Right lobe of liver (tissue), 4 donors: ENCODE results near the gene MAGIX.

Experiments used
- POLR2A ChIP-seq: fragments of 450-650 bp; IDR thresholded peaks from one replicate; pipeline ENCODE4 v1.6.1; 2017; ENCODE audit warnings: antibody characterized with exemption, mild to moderate bottlenecking
- TF ChIP-seq, protein P1 (sequence below), 4 donors: fragments of 200-600 bp in 3 of 4; fragments of 450-650 bp in 1 of 4; IDR thresholded peaks; one replicate each; pipeline versions ENCODE4 v1.5.1 to v1.8.0; 2016 to 2022; ENCODE audit warnings: antibody characterized with exemption in 4 of 4, mild to moderate bottlenecking in 2 of 4
- donor health status: DM: no; HTN: no; CAD: no.
- donor health status: DM: no; HTN: no; CAD: no.
- donor health status: DM: no; HTN: yes; CAD: no.

DNA sequence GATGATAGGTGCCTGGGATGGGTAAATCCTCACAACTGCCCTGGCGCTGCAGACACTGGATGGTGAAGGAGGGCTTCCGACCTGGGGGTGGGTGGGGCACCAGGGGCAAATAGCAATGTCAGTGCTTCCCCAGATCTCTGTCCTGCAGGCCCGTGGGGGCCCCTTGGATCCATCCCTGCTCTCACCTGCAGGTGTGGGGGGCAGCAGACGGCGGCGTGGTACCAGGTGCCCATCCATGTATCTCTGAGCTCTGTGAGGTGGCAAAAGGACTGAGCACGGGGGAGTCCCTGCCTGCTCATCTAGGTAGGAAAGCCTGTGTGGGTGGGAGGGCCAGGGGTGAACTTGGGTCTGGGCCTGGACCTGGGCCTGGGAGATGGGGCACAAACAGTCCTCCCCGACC, 44.0 kb downstream of the MAGIX start:
- TF ChIP-seq, protein P1, sequence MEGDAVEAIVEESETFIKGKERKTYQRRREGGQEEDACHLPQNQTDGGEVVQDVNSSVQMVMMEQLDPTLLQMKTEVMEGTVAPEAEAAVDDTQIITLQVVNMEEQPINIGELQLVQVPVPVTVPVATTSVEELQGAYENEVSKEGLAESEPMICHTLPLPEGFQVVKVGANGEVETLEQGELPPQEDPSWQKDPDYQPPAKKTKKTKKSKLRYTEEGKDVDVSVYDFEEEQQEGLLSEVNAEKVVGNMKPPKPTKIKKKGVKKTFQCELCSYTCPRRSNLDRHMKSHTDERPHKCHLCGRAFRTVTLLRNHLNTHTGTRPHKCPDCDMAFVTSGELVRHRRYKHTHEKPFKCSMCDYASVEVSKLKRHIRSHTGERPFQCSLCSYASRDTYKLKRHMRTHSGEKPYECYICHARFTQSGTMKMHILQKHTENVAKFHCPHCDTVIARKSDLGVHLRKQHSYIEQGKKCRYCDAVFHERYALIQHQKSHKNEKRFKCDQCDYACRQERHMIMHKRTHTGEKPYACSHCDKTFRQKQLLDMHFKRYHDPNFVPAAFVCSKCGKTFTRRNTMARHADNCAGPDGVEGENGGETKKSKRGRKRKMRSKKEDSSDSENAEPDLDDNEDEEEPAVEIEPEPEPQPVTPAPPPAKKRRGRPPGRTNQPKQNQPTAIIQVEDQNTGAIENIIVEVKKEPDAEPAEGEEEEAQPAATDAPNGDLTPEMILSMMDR (IDR thresholded peaks at IDR 0.05): no peak
- no peak for TF ChIP-seq POLR2A
